CD4-positive, alpha-beta T cell treated with Interferon alpha-2 for 1 hour (primary cell): ENCODE results near the gene NBDY.
"Not testable (repeated sequence)": the region's sequence is repeated elsewhere in the genome, so short reads cannot be mapped to it uniquely, and the experiment has no call there.

Source experiments
- DNase-seq, 2 donors: peaks; one replicate each; pipeline ENCODE4 v3.0.0-alpha.2; 2020 to 2022

The NBDY gene

DNA sequence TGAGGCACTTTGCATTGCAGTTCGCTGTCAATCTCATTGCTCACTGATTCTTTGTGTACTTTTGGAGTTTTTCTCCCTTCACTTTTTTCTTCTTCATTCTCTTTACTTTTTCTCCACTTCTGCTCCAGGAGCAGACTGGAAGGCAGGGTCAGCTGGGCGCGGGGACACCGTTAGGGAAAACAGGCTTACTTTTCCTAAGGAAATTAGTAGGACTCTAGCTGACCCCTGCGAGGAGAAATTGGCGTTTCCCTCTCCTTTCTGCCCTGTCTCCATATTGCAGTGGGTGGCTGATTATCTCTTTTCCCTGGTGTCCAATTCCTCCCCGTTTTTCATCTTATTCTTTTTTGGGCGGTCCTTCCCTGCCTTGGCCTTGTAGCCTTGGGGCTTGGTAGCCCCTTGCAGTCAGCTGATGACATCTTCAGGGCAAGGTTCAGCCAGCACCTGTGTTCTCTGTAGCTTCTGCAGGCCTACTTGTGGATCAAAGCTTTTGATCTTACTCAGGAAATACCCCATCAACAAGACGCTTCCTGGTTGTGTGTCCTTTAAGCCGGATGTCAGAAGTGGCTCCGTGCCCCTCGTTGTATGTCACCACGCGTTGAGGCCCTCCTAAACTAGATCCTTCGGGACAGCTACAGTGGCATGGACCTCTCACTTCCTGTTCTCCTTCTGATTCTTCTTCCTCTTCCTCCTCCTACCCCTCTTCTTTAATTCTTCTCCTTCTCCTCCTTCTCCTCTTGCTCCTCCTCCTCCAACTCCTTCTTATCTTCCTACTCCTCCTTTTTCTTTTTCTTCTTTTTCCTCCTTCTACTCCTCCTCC is 36.1 kb downstream of the NBDY start:
- peak; percentile 25 to 41 for DNase-seq

DNA sequence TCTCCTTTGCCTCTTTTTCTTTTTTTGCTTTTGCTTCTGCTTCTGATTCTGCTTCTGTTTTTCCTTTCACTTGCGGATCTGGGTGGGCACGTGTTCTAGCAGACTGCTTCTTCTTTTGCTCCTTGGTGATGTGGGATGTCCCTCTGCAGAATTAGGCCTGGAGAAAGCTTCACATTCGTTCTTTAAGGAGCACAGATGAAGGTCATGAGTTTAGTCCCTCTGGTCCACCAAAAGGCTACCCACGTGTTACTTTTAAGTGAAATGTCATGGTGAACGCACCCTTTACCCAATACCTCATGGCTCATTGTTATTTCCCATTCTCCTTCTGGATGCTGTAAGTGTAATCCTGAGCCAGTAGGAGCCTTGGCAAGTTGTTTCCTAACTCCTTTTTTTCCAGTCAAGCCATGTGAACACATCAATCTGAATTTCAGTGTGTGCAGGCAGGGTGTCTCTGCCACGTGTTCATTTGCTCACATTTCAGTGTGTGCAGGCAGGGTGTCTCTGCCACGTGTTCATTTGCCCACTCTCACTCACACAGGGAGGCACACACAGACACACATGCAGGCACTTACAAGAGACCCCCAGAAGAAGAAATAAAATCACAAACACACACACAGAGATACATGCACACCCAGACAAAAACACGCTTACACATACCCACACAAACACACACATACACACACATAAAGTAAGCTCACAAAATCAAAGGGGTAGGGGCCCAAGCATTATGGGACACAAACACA is 36.9 kb downstream of the NBDY start:
- peak in 1 of 2 donors; percentile 25 for DNase-seq

DNA sequence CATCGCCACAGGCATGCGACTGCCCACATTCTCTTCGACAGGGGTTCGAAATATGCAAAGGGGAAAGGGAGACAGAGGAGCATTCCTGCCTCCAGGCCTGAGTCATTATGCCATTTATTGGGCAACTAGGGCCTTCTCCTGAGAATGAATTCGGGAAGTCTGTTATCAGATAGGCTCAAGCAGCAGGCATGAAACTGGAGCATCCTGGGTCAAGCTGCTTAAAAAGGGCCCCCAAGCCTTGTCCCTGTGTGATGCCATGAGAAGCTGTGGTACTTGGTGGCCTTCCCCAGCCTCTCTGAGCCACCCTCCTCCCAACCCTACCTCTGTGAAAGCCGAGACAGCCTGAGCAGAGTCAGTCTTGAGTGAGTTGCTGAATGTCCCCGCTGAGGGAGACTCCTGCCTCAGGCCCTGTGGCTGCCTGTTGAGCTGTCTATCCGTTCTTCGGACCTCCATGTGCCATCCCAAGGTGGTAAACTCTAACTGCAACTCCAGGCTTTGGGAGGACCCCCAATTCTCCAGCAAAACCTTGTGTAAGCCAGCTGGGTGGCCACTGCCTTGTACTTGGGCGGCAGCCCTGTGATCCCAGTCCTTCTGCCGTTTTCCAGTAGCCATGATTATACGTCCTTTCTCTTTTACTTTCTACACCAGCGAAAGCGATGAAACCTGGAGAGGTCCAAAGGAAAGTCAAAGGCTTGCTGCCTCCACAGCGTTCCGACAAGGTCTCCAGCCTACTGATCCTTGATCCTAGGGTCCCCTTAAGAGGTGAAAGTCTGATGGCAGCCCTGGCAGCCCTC is 37.7 kb downstream of the NBDY start:
- DNase-seq = no peak

DNA sequence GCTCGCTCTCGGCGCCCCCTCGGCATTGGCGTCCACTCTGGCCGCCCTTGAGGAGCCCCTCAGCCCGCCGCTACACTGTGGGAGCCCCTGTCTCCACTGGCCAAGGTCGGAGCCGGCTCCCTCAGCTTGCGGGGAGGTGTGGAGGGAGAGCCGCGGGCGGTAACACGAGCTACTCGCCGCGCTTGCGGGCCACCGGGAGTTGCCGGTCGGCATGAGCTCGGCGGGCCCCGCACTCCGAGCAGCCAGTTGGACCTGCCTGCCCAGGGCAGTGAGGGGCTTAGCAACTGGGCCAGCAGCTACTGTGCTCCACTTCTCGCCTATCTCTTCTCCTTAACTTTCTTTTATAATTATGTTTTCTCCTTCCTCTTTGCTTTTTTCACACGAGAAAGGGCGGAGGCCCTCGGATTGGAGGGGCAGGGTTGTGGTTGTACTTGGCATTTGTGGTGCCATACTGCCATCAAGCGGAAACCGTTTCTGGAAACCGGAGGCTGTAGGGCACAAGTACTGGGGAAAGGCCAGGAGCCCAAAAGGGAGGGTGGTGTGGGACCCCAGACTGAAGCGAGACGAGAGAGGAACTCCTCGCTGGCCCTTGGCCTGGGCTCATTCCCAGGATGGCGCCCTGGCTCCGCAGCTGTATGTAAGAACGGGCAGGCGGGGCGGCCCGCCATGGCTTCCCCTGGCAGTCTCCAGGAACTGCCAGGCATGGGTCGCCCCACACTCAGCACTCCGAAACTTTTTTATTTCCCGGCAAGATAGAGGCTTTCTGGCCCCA is 38.5 kb downstream of the NBDY start:
- DNase-seq = peak in 1 of 2 donors; percentile 60

DNA sequence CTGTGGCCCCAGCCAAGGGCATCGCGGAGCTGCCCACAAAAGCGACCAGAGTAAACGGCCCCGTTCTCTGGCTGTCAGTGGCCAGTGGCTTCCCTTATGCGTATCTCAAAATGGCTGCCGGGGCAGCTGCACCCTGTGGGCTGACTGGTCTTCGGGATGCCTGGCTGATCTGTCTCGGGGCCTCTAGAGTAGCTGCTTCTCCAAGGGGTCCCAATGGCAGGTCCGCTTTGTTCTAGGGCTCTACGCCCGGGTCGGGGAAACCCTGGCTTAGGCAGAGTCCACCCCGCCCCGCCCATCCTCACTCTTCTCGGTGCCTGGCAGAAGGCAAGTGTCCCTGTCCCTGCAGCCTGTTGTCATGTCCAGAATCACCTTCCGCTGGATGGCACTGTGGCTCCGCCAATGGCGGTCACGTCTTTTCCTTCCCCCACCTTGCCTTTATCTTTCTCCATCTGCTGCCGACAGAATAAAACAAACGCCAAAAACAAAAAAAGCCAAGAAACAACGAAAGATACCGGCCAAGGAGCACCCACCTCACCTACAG is 39.1 kb downstream of the NBDY start:
- DNase-seq = not testable (repeated sequence)

DNA sequence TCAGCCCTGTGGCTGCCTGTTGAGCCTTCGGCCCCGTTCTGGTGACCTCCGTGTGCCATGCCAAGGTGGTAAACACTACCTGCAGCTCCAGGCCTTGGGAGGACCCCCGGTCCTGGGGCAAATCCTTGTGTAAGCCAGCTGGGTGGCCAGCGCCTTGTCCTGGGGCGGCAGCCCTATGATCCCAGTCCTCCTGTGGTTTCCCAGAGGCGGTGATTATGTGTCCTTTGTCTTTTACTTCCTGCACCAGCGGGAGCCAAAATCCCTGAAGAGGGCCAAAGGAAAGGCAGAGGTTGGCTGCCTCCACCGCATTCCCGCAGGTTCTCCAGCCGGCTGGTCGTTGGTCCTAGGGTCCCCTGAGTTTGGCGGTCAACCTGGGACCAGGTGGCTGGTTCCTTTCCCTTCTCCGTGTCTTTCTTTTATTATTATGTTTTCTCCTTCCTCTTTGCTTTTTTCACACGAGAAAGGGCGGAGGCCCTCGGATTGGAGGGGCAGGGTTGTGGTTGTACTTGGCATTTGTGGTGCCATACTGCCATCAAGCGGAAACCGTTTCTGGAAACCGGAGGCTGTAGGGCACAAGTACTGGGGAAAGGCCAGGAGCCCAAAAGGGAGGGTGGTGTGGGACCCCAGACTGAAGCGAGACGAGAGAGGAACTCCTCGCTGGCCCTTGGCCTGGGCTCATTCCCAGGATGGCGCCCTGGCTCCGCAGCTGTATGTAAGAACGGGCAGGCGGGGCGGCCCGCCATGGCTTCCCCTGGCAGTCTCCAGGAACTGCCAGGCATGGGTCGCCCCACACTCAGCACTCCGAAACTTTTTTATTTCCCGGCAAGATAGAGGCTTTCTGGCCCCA is 43.9 kb downstream of the NBDY start:
- not testable (repeated sequence) for DNase-seq

DNA sequence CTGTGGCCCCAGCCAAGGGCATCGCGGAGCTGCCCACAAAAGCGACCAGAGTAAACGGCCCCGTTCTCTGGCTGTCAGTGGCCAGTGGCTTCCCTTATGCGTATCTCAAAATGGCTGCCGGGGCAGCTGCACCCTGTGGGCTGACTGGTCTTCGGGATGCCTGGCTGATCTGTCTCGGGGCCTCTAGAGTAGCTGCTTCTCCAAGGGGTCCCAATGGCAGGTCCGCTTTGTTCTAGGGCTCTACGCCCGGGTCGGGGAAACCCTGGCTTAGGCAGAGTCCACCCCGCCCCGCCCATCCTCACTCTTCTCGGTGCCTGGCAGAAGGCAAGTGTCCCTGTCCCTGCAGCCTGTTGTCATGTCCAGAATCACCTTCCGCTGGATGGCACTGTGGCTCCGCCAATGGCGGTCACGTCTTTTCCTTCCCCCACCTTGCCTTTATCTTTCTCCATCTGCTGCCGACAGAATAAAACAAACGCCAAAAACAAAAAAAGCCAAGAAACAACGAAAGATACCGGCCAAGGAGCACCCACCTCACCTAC is 44.5 kb downstream of the NBDY start:
- DNase-seq = not testable (repeated sequence)

DNA sequence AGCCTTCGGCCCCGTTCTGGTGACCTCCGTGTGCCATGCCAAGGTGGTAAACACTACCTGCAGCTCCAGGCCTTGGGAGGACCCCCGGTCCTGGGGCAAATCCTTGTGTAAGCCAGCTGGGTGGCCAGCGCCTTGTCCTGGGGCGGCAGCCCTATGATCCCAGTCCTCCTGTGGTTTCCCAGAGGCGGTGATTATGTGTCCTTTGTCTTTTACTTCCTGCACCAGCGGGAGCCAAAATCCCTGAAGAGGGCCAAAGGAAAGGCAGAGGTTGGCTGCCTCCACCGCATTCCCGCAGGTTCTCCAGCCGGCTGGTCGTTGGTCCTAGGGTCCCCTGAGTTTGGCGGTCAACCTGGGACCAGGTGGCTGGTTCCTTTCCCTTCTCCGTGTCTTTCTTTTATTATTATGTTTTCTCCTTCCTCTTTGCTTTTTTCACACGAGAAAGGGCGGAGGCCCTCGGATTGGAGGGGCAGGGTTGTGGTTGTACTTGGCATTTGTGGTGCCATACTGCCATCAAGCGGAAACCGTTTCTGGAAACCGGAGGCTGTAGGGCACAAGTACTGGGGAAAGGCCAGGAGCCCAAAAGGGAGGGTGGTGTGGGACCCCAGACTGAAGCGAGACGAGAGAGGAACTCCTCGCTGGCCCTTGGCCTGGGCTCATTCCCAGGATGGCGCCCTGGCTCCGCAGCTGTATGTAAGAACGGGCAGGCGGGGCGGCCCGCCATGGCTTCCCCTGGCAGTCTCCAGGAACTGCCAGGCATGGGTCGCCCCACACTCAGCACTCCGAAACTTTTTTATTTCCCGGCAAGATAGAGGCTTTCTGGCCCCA is 49.3 kb downstream of the NBDY start:
- DNase-seq = not testable (repeated sequence)

DNA sequence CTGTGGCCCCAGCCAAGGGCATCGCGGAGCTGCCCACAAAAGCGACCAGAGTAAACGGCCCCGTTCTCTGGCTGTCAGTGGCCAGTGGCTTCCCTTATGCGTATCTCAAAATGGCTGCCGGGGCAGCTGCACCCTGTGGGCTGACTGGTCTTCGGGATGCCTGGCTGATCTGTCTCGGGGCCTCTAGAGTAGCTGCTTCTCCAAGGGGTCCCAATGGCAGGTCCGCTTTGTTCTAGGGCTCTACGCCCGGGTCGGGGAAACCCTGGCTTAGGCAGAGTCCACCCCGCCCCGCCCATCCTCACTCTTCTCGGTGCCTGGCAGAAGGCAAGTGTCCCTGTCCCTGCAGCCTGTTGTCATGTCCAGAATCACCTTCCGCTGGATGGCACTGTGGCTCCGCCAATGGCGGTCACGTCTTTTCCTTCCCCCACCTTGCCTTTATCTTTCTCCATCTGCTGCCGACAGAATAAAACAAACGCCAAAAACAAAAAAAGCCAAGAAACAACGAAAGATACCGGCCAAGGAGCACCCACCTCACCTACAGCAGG is 50.0 kb downstream of the NBDY start:
- DNase-seq = not testable (repeated sequence)

DNA sequence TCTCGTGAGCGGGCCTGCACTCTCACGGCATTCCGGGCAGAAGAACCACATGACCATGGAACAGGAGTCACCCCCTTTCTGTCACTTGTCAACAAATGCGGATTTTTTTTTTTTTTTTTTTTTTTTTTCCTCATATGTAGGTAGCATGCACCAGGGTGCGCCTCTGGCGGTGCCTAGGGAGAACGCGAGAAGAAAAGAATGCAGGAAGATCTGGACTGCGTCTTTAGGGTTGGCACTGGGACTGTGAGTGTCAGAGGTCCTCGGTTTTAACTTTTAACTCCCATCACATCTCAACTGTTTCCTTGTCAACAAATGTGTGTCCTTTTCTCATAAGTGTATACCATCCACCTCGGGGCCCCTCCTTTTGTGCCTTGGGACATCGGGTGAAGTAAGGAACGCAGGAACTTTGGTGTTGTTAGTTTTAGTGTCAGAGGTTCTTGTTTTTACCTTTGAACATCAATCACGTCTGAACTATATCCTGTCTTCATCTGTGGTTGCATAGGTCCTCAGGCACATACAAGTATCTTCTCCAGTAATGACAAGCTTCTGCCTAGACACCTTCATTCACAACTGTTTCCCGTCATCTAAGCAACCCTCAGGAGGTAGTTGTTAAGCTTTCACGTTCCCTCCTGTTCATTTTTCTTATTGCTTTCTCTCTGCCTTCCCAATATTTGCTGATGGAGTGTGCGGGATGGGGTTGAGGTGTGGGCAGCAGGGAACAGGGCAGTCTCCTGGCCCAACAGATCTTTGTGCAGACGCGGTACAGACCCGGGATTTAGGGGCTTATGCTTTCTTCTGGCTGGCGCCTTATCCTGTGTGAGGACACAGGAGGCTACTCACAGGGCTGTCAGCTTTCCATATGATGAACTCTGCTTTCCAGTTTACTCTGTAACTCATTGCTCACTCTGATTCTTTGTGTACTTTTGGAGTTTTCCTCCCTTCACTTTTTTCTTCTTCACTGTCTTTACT is 51.9 kb downstream of the NBDY start:
- DNase-seq = not testable (repeated sequence)

DNA sequence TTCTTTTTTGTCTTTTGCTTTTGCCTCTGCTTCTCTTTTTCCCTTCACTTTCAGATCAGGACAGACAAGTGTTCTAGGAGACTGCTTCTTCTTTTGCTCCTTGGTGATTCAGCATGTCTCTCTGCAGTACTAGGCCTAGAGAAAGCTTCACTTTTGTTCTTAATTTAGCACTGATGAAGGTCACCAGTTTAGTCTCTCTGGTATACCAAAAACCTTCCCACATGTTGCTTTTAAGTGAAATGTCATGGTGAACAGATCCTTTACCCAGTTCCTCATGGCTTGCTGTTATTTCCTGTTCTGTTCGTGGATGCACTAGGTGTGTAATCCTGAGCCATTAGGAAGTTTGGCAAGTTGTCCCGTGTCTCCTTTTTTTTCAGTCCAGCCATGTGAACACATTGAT is 53.3 kb downstream of the NBDY start:
- no peak for DNase-seq

DNA sequence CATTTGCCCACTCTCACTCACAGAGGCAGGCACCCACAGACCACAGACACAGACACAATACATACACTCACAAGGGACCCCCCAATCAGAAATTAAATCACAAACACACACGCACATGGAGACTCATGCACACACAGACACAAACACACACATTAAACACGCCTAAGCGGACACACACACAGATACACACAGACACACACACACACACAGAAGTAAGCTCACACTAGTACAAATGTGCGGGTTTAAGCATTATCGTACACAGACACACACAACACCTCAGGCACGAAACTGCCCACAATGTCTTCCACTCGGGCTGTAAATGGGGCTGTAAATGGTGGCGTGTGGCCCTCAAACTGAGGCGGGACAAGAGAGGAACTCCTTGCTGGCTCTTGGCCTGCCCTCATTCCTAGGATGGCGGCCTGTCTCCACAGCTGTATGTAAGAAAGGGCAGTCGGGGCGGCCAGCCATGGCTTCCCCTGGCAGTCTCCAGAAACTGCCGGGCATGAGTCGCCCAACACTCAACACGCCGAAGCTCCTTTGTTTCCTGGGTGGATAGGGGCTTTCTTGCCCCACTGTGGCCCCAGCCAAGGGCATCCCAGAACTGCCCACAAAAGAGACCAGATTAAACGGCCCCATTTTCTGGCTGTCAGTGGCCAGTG is 53.9 kb downstream of the NBDY start:
- no peak for DNase-seq

DNA sequence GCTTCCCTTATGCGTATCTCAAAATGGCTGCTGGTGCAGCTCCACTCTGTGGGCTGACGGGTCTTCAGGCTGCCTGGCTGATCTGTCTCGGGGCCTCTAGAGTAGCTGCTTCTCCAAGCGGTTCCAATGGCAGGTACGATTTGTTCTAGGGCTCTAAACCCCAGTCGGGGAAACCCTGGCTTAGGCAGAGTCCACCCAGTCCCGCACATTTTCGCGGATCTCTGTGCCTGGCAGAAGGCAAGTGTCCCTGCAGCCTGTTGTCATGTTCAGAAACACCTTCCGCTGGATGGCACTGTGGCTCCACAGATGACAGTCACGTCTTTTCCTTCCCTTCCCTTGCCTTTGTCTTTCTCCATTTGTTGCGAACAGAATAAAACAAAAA is 54.4 kb downstream of the NBDY start:
- DNase-seq = peak in 1 of 2 donors; percentile 81

DNA sequence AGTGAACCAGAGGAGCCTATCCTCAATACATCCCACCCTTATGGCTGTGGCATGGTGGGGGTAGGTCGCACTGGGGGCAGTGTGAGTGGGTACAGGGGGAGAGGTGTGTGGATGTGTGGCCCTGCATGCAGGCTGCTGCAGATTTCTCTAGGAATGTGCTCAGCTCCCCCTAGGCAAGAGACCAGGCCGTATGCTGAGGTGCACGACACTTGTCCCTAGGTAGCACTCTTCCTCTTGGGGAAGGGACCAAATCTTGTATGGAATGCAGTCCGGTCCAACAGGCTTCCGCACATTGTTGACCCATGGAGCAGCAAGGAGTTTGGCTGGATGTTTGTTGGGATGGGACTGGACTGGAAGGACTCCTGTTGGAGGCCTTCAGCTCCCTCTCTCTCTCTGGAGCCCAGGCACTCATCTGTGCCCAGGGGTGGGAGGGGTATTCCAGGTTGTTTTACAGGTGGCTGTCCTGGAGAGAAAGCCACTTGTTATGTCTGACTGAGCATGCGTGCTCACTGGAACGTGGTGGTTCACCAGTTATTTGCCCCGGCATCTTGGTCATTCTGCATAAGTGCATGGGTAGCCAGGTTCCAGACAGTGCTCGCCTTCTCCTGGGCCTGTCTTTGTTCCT is 55.1 kb downstream of the NBDY start:
- no peak for DNase-seq

DNA sequence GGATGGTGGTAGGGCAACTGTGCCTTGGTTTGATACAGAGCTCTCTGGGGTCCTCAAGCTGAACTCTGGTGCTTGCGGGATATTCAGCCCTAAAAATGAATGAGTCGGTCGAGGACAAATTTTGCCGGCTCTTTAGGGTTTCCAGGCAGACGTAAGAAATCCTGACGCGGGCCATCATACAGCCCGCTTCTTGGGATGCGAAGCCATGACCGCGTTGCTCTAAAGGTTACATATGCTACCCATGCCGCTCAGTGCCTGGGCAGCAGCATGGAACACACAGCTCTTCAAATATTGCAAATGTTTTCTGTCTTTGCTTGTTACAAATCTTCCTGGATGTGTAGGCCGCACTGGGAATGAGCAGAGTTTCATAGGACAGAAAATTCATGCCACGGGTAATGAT is 55.6 kb downstream of the NBDY start:
- DNase-seq = no peak

DNA sequence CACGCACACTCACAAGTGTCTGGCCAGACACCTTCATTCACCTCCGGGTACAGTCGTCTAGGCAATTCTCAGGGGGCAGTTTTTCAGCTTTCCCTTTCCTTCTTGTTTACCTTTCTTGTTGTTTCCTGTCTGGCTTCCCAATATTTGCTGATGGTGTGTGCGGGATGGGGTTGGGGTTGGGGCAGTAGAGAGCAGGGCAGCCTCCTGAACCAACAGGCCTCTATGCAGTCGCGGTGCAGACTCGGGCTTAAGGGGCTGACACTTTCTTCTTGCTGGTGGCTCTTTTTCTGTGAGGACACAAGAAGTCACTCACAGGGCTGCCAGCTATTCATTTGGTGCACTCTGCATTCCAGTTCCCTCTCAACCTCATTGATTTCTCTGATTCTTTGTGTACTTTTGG is 56.4 kb downstream of the NBDY start:
- DNase-seq = no peak
